Prostate gland (tissue), 2 donors: Measurements from ENCODE around the gene DRAM1.

Experiments
- CTCF ChIP-seq, 4 experiments: fragments of 200-600 bp in 2 of 4; fragments of 450-650 bp in 2 of 4; sonication (generic) in 2 of 4; IDR thresholded peaks; 1 replicate in 3 of 4; 2 replicates in 1 of 4; pipeline ENCODE4 v1.5.1; 2016 to 2019; ENCODE audit warnings: antibody characterized with exemption in 4 of 4, mild to moderate bottlenecking in 2 of 4, moderate library complexity in 2 of 4
- POLR2AphosphoS5 ChIP-seq: sonication (generic); formaldehyde crosslinking; IDR thresholded peaks from one replicate; pipeline ENCODE4 v1.6.1; 2017; ENCODE audit warnings: antibody characterized with exemption

GRCh38 chr12:101967506-101967905 is 90.1 kb downstream of the DRAM1 start:
- no peak for TF ChIP-seq POLR2AphosphoS5
- no peak for TF ChIP-seq CTCF (IDR thresholded peaks at IDR 0.05)
